Adrenal gland (tissue), 12 donors: ENCODE data around the gene PRKCZ. TPM values are rescaled to one million over a fixed set of nuclear protein-coding genes. Genes with fewer than 3 reads are reported as not detected.

Experiments
- DNase-seq, 7 donors: peaks; one replicate each; pipeline ENCODE4 v3.0.0-alpha.2; 2019 to 2020
- H3K27ac ChIP-seq, 5 donors: fragments of 200-600 bp; sonication (generic) in 4 of 5; 1 replicate in 3 of 5; 2 replicates in 2 of 5; pipeline versions ENCODE4 v1.5.1 to v1.8.0; 2016 to 2020; ENCODE audit warnings: mild to moderate bottlenecking in 1 of 5
- H3K27me3 ChIP-seq: fragments of 200-600 bp; 2 replicates; pipeline ENCODE4 v1.8.0; 2021
- H3K36me3 ChIP-seq, 2 donors: fragments of 200-600 bp; replicated peaks in 1 of 2; 1 replicate in 1 of 2; 2 replicates in 1 of 2; pipeline versions ENCODE4 v1.5.1 to v1.8.0; 2018 to 2022
- H3K4me1 ChIP-seq, 2 donors: fragments of 200-600 bp; replicated peaks in 1 of 2; 1 replicate in 1 of 2; 2 replicates in 1 of 2; pipeline versions ENCODE4 v1.5.1 to v1.8.0; 2018 to 2021
- H3K4me3 ChIP-seq, 4 donors: fragments of 200-600 bp; sonication (generic) in 3 of 4; one replicate each; pipeline ENCODE4 v1.5.1; 2016 to 2018
- H3K9me3 ChIP-seq, 3 donors: fragments of 200-600 bp; sonication (generic) in 1 of 3; replicated peaks in 1 of 3; 1 replicate in 2 of 3; 2 replicates in 1 of 3; pipeline versions ENCODE4 v1.5.1 to v1.8.0; 2016 to 2021
- CTCF ChIP-seq, 6 experiments: fragments of 450-650 bp in 4 of 6; fragments of 200-600 bp in 2 of 6; sonication (generic) in 1 of 6; IDR thresholded peaks; 1 replicate in 5 of 6; 2 replicates in 1 of 6; pipeline versions ENCODE4 v1.5.1 to v1.8.0; 2016 to 2021; ENCODE audit warnings: antibody characterized with exemption in 6 of 6, mild to moderate bottlenecking in 2 of 6, moderate library complexity in 1 of 6
- POLR2A ChIP-seq, 2 donors: fragments of 450-650 bp; IDR thresholded peaks; one replicate each; pipeline ENCODE4 v1.6.1; 2017; ENCODE audit warnings: antibody characterized with exemption in 2 of 2, mild to moderate bottlenecking in 2 of 2, moderate library complexity in 1 of 2
- WGBS, 4 donors: extraction: QIAGEN DNeasy Blood & Tissue Kit in 2 of 4; methylation state at CpG; one replicate each; pipeline versions ENCODE4 v1.1.5 to v1.1.7; 2013 to 2017; 5-methylcytosine and 5-hydroxymethylcytosine counted together
- intact Hi-C, 2 donors: fragments of 100-400 bp; cut with DNase I; formaldehyde crosslinking; loops; one replicate each; pipeline versions ENCODE4 v1.14.1 to v1.15.0; 2022 to 2023
- polyA plus RNA-seq, 3 donors: library from polyadenylated mRNA; stranded (reverse); fragments of 200-250 nt in 2 of 3; fragments of 350-450 nt in 1 of 3; fragmentation: Illumina TruSeq in 1 of 3; extraction: RNeasy Lipid Tissue Mini Kit (QIAGEN cat#74804) in 1 of 3; gene quantifications; one replicate each; pipeline ENCODE4 v1.2.3, GENCODE V29; 2013 to 2014
- total RNA-seq, 9 donors: library from RNA; depleted of rRNA in 4 of 9; stranded (reverse); fragments of >200 nt in 4 of 9; fragments of 120-200 nt in 1 of 9; fragmentation: NEBNext Ultra II Directional in 1 of 9; extraction: Animal tissue kit (Norgen Biotek cat#: 25700) in 1 of 9; gene quantifications; one replicate each; pipeline versions ENCODE4 v1.1.0 to v1.2.4, GENCODE V29; 2013 to 2023
- donor health status: healthy with polysubstance abuse.
- donor health status: Bipolar disorder and iron deficiency.
- donor health status: DM: yes; HTN: yes; CAD: no.
- donor health status: DM: no; HTN: no; CAD: no.
- donor health status: DM: no; HTN: no; CAD: no.
- donor health status: DM: yes; HTN: yes; CAD: no.

The PRKCZ gene
- total and polyA plus RNA-seq, 12 donors: 8.2 to 50.5 (median 25.4) TPM

GRCh38 chr1:2151911-2152310 is 101.7 kb downstream of the PRKCZ start:
- H3K36me3 ChIP-seq: peaks cover 0 to 11% of the 10 kb centered on the region in 2 donors
- no peak overlapping the region for H3K27ac ChIP-seq
- no peak overlapping the region for H3K4me3 ChIP-seq
- H3K27me3 ChIP-seq: no peaks in the 10 kb centered on the region
- no peak for DNase-seq
- TF ChIP-seq CTCF (IDR thresholded peaks at IDR 0.05) (no peak), POLR2A (IDR thresholded peaks at IDR 0.05) (no peak)
- H3K4me1 ChIP-seq: no peaks in the 10 kb centered on the region
- no peaks in the 10 kb centered on the region for H3K9me3 ChIP-seq
- intact Hi-C loops: no loop called here
- 80 to 97% (median 91%) methylated on average over 6 of the region's 6 CpGs for WGBS, 4 donors

GRCh38 chr1:2152954-2153353 is 102.7 kb downstream of the PRKCZ start:
- H3K4me3 ChIP-seq: no peak overlapping the region
- peaks cover 0 to 11% of the 10 kb centered on the region in 2 donors for H3K36me3 ChIP-seq
- no peak for DNase-seq
- H3K27me3 ChIP-seq: no peaks in the 10 kb centered on the region
- no peak overlapping the region for H3K27ac ChIP-seq
- intact Hi-C loops: no loop called here
- TF ChIP-seq POLR2A (IDR thresholded peaks at IDR 0.05): no peak
- TF ChIP-seq CTCF (IDR thresholded peaks at IDR 0.05): no peak
- 89 to 95% (median 92%) methylated on average over 9 to 11 of the region's 11 CpGs for WGBS, 4 donors
- H3K9me3 ChIP-seq: no peaks in the 10 kb centered on the region
- H3K4me1 ChIP-seq: no peaks in the 10 kb centered on the region

GRCh38 chr1:2154022-2154421 is 103.8 kb downstream of the PRKCZ start:
- H3K27ac ChIP-seq: no peak overlapping the region
- no peak for DNase-seq
- no peaks in the 10 kb centered on the region for H3K9me3 ChIP-seq
- H3K4me1 ChIP-seq: no peaks in the 10 kb centered on the region
- H3K4me3 ChIP-seq: no peak overlapping the region
- peaks cover 0 to 11% of the 10 kb centered on the region in 2 donors for H3K36me3 ChIP-seq
- 93 to 95% (median 93%) methylated on average over 14 to 21 of the region's 21 CpGs for WGBS, 4 donors
- no peaks in the 10 kb centered on the region for H3K27me3 ChIP-seq
- intact Hi-C loops: no loop called here
- no peak for TF ChIP-seq POLR2A (IDR thresholded peaks at IDR 0.05)
- TF ChIP-seq CTCF (IDR thresholded peaks at IDR 0.05): no peak

- Histone ChIP-seq H3K9me3 (no peaks in the 10 kb centered on the region), H3K4me1 (no peaks in the 10 kb centered on the region), H3K27me3 (no peaks in the 10 kb centered on the region), H3K4me3 (no peak overlapping the region), H3K36me3 (peaks cover 0 to 11% of the 10 kb centered on the region in 2 donors), H3K27ac (no peak overlapping the region)
- intact Hi-C loops: no loop called here
- WGBS, 4 donors: 96 to 98% (median 97%) methylated on average over 10 of the region's 10 CpGs
- no peak for DNase-seq
- TF ChIP-seq POLR2A (IDR thresholded peaks at IDR 0.05): no peak
- no peak for TF ChIP-seq CTCF (IDR thresholded peaks at IDR 0.05)
Measured at GRCh38 chr1:2155147-2155598, 105.0 kb downstream of the PRKCZ start.
